Breast epithelium (tissue), 3 donors: ENCODE measurements around the gene UBN2.
"Not testable (repeated sequence)": the region's sequence is repeated elsewhere in the genome, so short reads cannot be mapped to it uniquely, and the experiment has no call there.

ENCODE experiments used
- POLR2AphosphoS5 ChIP-seq, 3 donors: sonication (generic); formaldehyde crosslinking; IDR thresholded peaks; one replicate each; pipeline ENCODE4 v1.6.1; 2017; ENCODE audit warnings: antibody characterized with exemption in 3 of 3
- TF ChIP-seq, protein P1 (sequence below), 3 donors: fragments of 450-650 bp; IDR thresholded peaks; one replicate each; pipeline ENCODE4 v1.5.1; 2016 to 2017; ENCODE audit warnings: antibody characterized with exemption in 3 of 3, mild to moderate bottlenecking in 3 of 3, moderate library complexity in 3 of 3

DNA sequence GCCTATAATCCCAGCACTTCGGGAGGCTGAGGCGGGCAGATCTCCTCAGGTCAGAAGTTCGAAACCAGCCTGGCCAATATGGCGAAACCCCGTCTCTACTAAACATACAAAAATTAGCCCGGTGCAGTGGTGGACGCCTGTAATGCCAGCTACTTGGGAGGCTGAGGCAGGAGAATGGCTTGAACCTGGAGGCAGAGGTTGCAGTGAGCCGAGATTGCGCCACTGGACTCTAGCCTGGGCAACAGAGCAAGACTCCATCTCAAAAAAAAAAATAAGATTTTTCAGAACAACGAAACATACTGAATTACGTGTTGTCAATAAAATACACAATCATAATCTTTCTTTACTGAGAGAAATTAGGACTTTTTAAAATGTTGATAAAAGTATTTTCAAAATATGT, 93.7 kb downstream of the UBN2 start:
- TF ChIP-seq, protein P1, sequence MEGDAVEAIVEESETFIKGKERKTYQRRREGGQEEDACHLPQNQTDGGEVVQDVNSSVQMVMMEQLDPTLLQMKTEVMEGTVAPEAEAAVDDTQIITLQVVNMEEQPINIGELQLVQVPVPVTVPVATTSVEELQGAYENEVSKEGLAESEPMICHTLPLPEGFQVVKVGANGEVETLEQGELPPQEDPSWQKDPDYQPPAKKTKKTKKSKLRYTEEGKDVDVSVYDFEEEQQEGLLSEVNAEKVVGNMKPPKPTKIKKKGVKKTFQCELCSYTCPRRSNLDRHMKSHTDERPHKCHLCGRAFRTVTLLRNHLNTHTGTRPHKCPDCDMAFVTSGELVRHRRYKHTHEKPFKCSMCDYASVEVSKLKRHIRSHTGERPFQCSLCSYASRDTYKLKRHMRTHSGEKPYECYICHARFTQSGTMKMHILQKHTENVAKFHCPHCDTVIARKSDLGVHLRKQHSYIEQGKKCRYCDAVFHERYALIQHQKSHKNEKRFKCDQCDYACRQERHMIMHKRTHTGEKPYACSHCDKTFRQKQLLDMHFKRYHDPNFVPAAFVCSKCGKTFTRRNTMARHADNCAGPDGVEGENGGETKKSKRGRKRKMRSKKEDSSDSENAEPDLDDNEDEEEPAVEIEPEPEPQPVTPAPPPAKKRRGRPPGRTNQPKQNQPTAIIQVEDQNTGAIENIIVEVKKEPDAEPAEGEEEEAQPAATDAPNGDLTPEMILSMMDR (IDR thresholded peaks at IDR 0.05), result not testable (repeated sequence)
- not testable (repeated sequence) for TF ChIP-seq POLR2AphosphoS5 (IDR thresholded peaks at IDR 0.05)
